HG02870 (cell line): ENCODE data around the gene HMGN1.

Source experiments
- ATAC-seq: cut with Tn5 transposase; IDR thresholded peaks from one replicate; pipeline ENCODE4 v1.9.1; 2021; ENCODE audit warnings: mild to moderate bottlenecking, moderate library complexity; ENCODE audit not compliant: unreplicated experiment

The HMGN1 gene

GRCh38 chr21:39311164-39311563, 37.7 kb downstream of the HMGN1 start:
- ATAC-seq: no peak

DNA sequence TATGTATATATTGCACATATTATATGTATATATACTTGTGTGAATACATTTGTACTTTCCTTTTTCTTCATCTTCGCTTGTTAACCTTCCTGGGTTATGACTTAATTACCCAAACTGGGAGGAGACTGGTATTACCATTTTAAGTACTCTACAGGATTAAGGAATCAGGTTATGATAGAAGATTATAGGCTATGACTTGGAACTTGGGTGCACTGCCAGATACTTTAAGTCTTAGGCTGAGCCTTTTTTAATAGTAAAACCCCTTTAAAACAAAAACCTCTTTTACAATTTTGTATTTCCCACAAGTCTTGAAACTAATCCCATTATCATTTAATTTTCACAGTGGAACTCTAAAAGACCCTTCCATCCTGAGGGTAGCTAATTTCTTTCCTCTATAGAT, 41.4 kb downstream of the HMGN1 start:
- ATAC-seq: no peak

DNA sequence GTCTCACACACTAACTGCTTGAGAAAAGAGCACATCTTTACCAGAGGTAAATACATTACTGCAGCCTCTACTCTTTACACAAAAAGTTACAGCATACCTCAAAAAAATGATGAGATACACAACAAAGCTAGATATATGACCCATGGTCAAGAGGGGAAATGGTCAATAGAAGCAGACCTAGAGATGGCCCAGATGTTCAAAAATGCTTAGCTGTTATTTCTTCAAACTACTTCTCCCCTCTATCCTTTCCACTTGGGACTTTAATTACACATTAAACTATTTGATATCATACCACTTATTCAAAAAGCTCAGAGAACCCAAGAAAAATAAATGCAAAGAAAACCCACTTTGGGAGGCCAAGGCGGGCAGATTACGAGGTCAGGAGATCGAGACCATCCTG, 48.3 kb downstream of the HMGN1 start:
- ATAC-seq: no peak

DNA sequence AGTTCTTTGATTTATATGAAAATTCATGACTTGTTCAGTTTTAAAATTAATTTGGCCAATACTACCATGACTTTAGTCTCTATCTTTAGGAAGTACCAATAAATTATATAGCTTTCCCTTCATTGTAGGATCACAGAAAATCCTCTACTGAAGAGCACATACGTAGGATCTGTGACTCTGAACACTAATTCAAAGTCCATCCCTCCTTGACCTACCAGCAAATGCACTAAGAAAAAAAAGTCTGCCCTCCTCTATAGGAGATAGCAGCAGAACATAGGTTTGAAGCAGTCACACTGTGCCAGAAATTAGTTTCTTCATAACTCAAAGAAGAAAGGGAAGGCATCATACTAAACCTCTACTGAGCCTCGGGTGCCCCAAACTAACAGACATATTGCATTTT, 52.0 kb downstream of the HMGN1 start:
- ATAC-seq: no peak
